HG02678 (cell line): ENCODE data around the gene TRMT1.

ENCODE experiments used
- ATAC-seq: cut with Tn5 transposase; IDR thresholded peaks from one replicate; pipeline ENCODE4 v1.9.1; 2021; ENCODE audit warnings: mild to moderate bottlenecking, moderate library complexity; ENCODE audit not compliant: unreplicated experiment

Gene TRMT1

GRCh38 chr19:13127811-13128575 is 11.5 kb upstream of the TRMT1 start:
- no peak for ATAC-seq

- ATAC-seq = no peak
These were observed 10.5 kb upstream of the TRMT1 start for GRCh38 chr19:13127051-13127450.

GRCh38 chr19:13122980-13123957 is 6.7 kb upstream of the TRMT1 start:
- ATAC-seq = no peak

DNA sequence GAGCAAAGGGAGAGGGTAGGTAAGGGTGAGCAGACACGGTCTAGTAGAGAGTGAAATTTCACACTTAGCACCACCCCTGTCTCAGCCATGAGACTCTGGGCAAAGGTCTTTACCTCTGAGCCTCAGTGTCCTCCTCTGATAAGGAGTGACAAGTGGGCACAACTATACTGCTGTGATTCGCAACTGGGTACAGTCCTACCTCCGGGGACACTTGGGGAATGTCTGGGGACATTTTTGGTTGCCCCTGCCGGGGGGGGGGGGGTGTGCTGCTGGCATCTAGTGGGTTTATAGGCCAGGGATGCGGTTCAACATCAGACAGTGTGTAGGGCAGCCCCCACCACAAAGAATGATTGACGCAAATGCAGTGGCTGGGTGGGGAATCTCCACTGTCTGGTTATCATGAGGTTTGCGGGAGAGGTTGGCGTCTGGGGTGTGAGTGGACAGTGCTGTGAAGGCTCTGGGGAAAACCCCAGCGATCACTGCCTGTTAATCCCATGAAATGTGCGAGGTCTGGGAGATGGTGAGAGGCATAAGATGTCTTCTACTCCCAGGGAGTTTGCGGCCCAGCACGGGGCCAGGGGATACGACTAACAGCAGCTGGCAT is 5.8 kb upstream of the TRMT1 start:
- ATAC-seq = no peak

DNA sequence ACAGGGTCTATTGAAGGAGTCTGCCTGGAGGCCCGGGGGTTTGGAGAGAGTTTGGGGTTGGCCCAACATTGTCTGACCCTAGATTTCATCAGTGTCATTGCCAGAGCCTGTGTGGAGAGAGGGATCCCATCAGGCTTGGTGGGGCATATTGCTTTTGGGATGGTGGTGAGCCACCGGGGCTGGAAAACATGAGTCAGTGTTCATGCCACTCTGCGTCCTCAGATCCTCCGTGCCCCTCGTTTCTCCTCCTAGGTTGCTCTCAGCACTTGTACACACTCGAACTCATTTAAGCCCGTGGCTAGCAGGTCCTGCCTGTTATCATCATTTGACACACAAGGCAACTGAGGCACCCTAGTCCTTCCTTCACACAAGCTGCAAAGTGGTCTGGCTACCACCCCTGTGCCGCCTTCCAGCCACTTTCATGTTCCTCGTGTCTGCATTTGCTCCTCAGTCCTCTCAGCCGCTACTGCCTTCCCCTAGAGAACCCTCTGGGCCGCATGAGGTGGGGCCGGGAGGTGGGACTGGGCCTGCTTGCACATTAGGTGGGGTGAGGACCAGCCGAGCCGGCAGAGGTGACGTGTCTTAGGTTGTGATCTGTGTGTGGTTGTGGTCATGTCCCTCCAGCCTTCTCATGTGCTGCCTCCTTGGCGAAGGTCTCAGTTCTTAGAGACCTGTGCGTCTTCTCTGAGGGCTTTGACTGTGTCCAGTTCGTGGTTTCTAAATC is 5.2 kb upstream of the TRMT1 start:
- no peak for ATAC-seq

GRCh38 chr19:13120817-13121216 is 4.3 kb upstream of the TRMT1 start:
- ATAC-seq = no peak

GRCh38 chr19:13120031-13120430 is 3.5 kb upstream of the TRMT1 start:
- no peak for ATAC-seq

GRCh38 chr19:13119627-13120026 is 3.1 kb upstream of the TRMT1 start:
- ATAC-seq = no peak

DNA sequence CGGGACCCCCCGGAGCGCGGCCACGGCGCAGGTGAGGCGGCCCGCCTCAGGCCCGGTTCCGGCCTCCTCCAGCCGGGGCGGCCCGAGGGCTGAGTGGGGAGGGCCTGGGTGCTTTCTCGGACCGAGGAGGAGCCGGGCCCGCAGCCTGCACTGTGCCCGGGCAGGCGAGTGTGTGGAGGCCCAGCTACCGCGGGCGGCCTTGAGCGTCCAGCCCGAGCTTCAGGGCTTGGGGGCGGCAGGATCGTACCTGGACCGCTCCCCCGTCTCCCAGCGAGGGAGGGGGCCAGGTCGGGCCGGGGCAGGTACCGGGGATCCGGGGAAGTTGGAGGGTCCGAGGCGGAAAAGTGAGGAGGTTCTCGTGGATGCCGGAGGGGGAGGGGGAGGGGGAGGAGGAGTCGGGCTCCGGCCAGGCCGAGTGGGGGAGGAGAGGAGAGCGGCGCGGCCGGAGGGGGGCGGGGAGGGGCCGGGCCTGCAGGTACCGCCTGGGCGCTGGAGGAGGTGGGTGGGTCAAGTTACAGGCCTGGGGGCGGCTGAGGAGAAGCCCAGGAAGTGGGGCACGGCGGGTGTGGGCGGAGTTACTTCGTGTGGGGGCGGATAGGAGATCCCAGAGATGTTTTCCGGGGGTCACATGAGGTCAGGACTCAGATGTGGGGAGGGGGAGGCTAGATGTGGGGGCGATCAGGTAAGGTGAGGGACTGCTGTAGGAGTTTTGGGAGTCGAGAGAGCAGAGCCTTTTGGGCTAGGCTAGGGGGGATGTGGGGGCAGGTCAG is 2.1 kb upstream of the TRMT1 start:
- ATAC-seq = no peak

- peak; percentile 74 for ATAC-seq
These were observed 1.4 kb upstream of the TRMT1 start, which contains the start of gene NACC1 for GRCh38 chr19:13117772-13118423. Gene NACC1, plus strand, starts transcription at chr19:13118264. Its CDS starts 16,944 bp downstream, at chr19:13135208.

GRCh38 chr19:13117176-13117771 is 734 bp upstream of the TRMT1 start:
- peak; percentile 2 for ATAC-seq

GRCh38 chr19:13115936-13116281 is 631 bp downstream of the TRMT1 start:
- no peak for ATAC-seq

- no peak for ATAC-seq
These were observed 4.0 kb downstream of the TRMT1 start for GRCh38 chr19:13112555-13112954.

DNA sequence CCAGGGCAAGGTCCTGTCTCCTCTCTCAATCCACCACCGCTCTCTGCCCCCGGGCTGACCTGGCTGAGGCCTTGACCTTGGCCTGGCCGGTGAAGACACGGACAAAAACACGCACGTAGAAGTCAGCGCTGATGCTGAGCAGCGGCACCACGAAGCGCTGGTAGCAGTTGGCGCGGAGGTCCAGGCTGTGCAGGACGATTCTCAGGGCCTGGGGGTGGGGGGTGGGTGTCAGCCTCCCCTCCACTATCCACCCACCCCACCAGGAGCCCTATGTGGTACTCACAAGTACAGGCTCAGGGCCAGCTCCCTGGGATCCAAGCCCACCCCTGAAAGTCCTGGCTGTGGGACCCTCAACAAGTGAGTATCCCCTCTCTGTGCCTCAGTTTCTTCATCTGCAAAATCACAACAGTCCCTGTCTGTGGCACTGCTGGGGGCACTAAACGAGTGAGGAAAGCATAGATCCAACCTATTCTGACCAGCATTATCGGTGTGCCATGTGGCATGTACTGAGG is 6.4 kb downstream of the TRMT1 start:
- no peak for ATAC-seq

DNA sequence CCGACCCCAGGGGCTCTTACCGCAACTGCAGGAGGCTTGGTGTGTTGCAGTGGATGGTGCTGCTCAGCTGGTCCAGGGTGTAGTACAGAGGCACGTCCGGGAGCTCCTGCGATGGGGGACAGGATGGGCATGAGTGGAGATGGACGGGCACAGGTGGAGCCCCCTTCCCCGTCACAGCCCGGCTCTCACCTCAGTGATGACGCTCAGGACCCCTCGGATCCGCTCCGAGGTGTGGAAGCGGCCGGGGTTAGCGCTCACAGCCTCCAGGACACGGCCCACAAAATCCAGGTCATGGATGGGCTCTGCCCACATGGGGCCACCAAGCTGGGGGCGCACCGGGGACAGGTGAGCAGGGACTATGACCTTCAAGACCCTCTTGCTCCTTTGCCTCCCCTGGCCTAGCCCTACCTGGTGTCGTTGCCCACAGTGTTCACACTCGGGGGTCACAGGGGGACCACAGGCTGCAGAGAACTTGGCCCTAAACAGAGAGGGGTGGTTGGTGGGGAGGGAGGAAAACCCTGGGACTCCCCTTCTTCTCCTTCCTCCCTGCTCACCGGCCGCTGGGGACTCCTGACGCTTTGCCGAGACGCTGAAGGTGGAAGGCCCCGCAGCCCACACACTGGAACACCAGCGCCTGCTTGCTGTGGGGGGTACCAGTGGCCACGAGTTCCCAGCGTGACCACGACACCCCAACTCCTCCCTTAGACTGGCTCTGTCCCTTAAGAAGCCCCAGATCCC is 7.0 kb downstream of the TRMT1 start:
- no peak for ATAC-seq

GRCh38 chr19:13104848-13105711 is 11.5 kb downstream of the TRMT1 start:
- ATAC-seq = no peak

GRCh38 chr19:13104360-13104847 is 12.1 kb downstream of the TRMT1 start:
- peak; percentile 41 for ATAC-seq
